Prostate gland (tissue), 2 donors: ENCODE results near the gene TMA7. TPM values are rescaled to one million over a fixed set of nuclear protein-coding genes. Genes with fewer than 3 reads are reported as not detected.

Source experiments
- DNase-seq: peaks from one replicate; pipeline ENCODE4 v3.0.0-alpha.2; 2019; ENCODE audit warnings: low spot score
- H3K27ac ChIP-seq, 2 donors: fragments of 200-600 bp; sonication (generic); 2 replicates each; pipeline ENCODE4 v1.5.1; 2017 to 2019
- H3K27me3 ChIP-seq: fragments of 200-600 bp; sonication (generic); replicated peaks from 2 replicates; pipeline ENCODE4 v1.5.1; 2019; ENCODE audit not compliant: insufficient read depth
- H3K36me3 ChIP-seq, 2 donors: fragments of 200-600 bp; sonication (generic); 1 replicate in 1 of 2; 2 replicates in 1 of 2; pipeline versions ENCODE4 v1.5.1 to v1.8.1; 2017 to 2019
- H3K4me1 ChIP-seq: fragments of 200-600 bp; sonication (generic); replicated peaks from 2 replicates; pipeline ENCODE4 v1.5.1; 2019
- H3K4me3 ChIP-seq, 2 donors: fragments of 200-600 bp; sonication (generic); 2 replicates each; pipeline ENCODE4 v1.5.1; 2017 to 2019
- H3K9me3 ChIP-seq: fragments of 200-600 bp; sonication (generic); 2 replicates; pipeline ENCODE4 v1.5.1; 2017
- POLR2A ChIP-seq: fragments of 450-650 bp; IDR thresholded peaks from one replicate; pipeline ENCODE4 v1.6.1; 2016; ENCODE audit warnings: antibody characterized with exemption, mild to moderate bottlenecking
- POLR2AphosphoS5 ChIP-seq: sonication (generic); formaldehyde crosslinking; IDR thresholded peaks from one replicate; pipeline ENCODE4 v1.6.1; 2017; ENCODE audit warnings: antibody characterized with exemption
- WGBS: methylation state at CpG from one replicate; pipeline ENCODE4 v1.1.5; 2018; 5-methylcytosine and 5-hydroxymethylcytosine counted together
- intact Hi-C: fragments of 100-400 bp; cut with DNase I; formaldehyde crosslinking; loops from one replicate; pipeline ENCODE4 v1.14.2; 2022
- total RNA-seq, 2 donors: library from RNA; depleted of rRNA; stranded (reverse); fragments of >200 nt; gene quantifications; one replicate each; pipeline ENCODE4 v1.1.0, GENCODE V29; 2016
- TF ChIP-seq, protein P1 (sequence below), 4 experiments: fragments of 200-600 bp in 2 of 4; fragments of 450-650 bp in 2 of 4; sonication (generic) in 2 of 4; IDR thresholded peaks; 1 replicate in 3 of 4; 2 replicates in 1 of 4; pipeline ENCODE4 v1.5.1; 2016 to 2019; ENCODE audit warnings: antibody characterized with exemption in 4 of 4, mild to moderate bottlenecking in 2 of 4, moderate library complexity in 2 of 4

TMA7 gene
- total RNA-seq, 2 donors from 2014 or later, result 310 to 446 TPM

DNA sequence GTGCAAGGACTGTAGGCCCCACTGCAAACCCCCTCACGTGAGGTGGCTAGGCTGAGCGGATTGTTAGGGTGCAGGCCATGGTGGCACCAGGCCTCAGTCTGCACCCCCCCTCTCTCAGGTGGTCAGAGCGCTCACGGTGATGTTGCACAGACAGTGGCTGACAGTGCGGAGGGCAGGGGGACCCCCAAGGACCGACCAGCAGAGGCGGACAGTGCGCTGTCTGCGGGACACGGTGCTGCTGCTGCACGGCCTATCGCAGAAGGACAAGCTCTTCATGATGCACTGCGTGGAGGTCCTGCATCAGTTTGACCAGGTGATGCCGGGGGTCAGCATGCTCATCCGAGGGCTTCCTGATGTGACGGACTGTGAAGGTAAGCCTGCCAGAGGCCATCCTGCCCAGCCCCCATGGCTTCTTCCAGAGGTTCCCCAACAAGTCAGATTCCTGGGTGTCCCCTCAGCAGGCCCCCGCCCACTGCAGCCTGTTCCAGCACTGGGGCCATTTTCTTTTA lies 24.7 kb downstream of the TMA7 start:
- H3K4me1 ChIP-seq, result peaks cover 39% of the 10 kb centered on the region
- no peak overlapping the region for H3K4me3 ChIP-seq
- peak overlapping the region; percentile 99 to 100 for H3K27ac ChIP-seq
- no peaks in the 10 kb centered on the region for H3K9me3 ChIP-seq
- peaks cover 0 to 7% of the 10 kb centered on the region in 2 donors for H3K36me3 ChIP-seq
- 92% methylated on average over 17 of the region's 17 CpGs for WGBS
- intact Hi-C loops, result loop anchor here (1.0 to 5.0 kb wide), 3 partner anchors 42 to 133 kb away; partner anchors contain the start of gene COL7A1
- H3K27me3 ChIP-seq, result no peaks in the 10 kb centered on the region
- peak; percentile 25 for DNase-seq
- TF ChIP-seq, protein P1, sequence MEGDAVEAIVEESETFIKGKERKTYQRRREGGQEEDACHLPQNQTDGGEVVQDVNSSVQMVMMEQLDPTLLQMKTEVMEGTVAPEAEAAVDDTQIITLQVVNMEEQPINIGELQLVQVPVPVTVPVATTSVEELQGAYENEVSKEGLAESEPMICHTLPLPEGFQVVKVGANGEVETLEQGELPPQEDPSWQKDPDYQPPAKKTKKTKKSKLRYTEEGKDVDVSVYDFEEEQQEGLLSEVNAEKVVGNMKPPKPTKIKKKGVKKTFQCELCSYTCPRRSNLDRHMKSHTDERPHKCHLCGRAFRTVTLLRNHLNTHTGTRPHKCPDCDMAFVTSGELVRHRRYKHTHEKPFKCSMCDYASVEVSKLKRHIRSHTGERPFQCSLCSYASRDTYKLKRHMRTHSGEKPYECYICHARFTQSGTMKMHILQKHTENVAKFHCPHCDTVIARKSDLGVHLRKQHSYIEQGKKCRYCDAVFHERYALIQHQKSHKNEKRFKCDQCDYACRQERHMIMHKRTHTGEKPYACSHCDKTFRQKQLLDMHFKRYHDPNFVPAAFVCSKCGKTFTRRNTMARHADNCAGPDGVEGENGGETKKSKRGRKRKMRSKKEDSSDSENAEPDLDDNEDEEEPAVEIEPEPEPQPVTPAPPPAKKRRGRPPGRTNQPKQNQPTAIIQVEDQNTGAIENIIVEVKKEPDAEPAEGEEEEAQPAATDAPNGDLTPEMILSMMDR (IDR thresholded peaks at IDR 0.05), result no peak
- TF ChIP-seq POLR2AphosphoS5 (no peak), POLR2A (no peak)

DNA sequence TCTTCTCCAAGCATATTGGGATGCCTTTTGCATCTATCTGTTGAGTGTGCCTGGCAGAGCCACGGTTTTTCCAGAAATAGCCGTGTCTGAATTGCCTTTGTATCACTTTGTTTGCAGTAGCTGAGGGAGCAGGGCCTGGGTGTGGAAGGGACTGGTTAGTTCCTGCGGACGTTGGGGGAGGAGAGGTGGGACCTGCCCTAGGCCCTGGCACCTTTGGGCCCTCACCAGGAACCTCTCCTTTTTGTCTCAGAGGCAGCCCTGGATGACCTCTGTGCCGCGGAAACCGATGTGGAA lies 25.1 kb downstream of the TMA7 start:
- Histone ChIP-seq H3K4me3 (no peak overlapping the region), H3K27me3 (no peaks in the 10 kb centered on the region), H3K27ac (peak overlapping the region; percentile 99 to 100), H3K9me3 (no peaks in the 10 kb centered on the region), H3K36me3 (peaks cover 0 to 7% of the 10 kb centered on the region in 2 donors), H3K4me1 (peaks cover 40% of the 10 kb centered on the region)
- 11% methylated on average over 7 of the region's 7 CpGs for WGBS
- TF ChIP-seq POLR2AphosphoS5 (no peak), POLR2A (no peak)
- TF ChIP-seq, protein P1 (IDR thresholded peaks at IDR 0.05), result no peak
- intact Hi-C loops, result loop anchor here (1.0 to 5.0 kb wide), 3 partner anchors 42 to 132 kb away; partner anchors contain the start of gene COL7A1
- DNase-seq, result no peak

DNA sequence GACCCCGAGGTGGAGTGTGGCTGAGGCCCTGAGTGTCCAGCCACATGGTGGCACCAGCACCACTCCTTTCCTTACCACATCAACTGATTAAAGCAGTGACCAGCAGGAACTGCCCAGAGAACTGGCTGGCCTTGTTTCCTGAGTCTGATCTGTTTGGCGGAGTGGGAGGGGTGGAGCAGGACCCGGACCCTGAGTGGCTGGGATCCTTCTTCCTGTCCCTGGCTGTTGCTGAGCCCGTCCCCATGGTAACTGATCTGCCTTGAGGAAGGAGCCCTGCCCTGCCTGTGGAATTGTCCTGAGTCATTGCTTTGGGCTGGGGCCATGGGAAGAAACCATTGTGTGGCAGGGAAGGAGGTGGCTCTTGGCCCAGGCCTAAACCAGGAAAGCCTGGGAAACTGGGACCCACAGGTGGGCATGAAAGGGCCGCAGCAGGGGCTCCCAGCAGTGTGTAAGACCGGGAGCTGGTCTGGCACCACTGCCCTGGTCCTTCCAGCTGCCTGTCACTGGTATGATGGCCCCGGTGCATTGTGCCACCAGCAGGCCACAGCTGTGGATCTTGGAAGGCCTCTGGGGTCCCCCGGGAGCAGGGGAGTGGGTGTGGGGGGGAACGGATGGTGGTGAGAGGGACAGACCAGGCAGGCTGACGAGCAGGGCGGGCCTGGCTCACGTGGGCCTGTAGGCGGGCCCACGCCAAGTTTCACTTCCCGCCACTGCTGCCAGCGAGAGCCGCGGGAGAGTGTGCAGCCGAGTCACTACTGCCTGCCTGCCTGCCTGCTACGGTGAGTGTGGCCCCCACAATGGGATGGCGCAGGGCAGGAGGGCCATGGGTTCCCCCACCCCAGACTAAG lies 25.7 kb downstream of the TMA7 start:
- peak overlapping the region; percentile 35 to 50 for H3K4me3 ChIP-seq
- DNase-seq, result peak; percentile 100
- H3K27ac ChIP-seq, result peak overlapping the region; percentile 99 to 100
- intact Hi-C loops, result loop anchor here (1.0 to 5.0 kb wide), 3 partner anchors 41 to 132 kb away; partner anchors contain the start of gene COL7A1
- H3K27me3 ChIP-seq, result no peaks in the 10 kb centered on the region
- peaks cover 43% of the 10 kb centered on the region for H3K4me1 ChIP-seq
- peaks cover 0 to 7% of the 10 kb centered on the region in 2 donors for H3K36me3 ChIP-seq
- WGBS, result 1% methylated on average over 21 of the region's 21 CpGs
- H3K9me3 ChIP-seq, result no peaks in the 10 kb centered on the region
- TF ChIP-seq, protein P1 (IDR thresholded peaks at IDR 0.05), result peak; percentile 65 to 97 (median 96)
- peak; percentile 96 for TF ChIP-seq POLR2AphosphoS5
- TF ChIP-seq POLR2A, result peak; percentile 91

DNA sequence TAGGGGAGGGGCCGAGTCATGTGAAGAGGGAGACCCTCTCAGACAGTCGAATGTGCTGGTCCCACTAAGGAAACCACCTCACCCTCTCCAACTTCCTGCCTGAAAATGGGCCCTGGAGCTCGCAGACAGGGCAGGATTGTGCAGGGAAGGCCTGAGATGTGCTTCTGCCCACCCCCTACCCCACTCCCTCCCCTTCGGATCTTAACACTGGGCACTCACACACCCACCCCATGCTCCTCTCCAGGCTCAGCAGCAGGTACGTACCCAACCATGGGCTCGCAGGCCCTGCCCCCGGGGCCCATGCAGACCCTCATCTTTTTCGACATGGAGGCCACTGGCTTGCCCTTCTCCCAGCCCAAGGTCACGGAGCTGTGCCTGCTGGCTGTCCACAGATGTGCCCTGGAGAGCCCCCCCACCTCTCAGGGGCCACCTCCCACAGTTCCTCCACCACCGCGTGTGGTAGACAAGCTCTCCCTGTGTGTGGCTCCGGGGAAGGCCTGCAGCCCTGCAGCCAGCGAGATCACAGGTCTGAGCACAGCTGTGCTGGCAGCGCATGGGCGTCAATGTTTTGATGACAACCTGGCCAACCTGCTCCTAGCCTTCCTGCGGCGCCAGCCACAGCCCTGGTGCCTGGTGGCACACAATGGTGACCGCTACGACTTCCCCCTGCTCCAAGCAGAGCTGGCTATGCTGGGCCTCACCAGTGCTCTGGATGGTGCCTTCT lies 26.5 kb downstream of the TMA7 start:
- peaks cover 0 to 7% of the 10 kb centered on the region in 2 donors for H3K36me3 ChIP-seq
- no peak for DNase-seq
- 28% methylated on average over 19 of the region's 19 CpGs for WGBS
- intact Hi-C loops, result loop anchor here (5.0 kb wide), 1 partner anchor 131 kb away; the partner anchor contains the start of gene COL7A1
- peak overlapping the region; percentile 99 to 100 for H3K27ac ChIP-seq
- no peaks in the 10 kb centered on the region for H3K9me3 ChIP-seq
- no peak for TF ChIP-seq POLR2A
- TF ChIP-seq, protein P1 (IDR thresholded peaks at IDR 0.05), result no peak
- no peak for TF ChIP-seq POLR2AphosphoS5
- peaks cover 43% of the 10 kb centered on the region for H3K4me1 ChIP-seq
- peak overlapping the region; percentile 35 to 50 for H3K4me3 ChIP-seq
- no peaks in the 10 kb centered on the region for H3K27me3 ChIP-seq
